Measurements from ENCODE around the gene CYB5R3.

Gene CYB5R3

GRCh38 chr22:42644422-42645340 is 4.5 kb downstream of the CYB5R3 start:
- peaks cover 2% of the 10 kb centered on the region for H3K36me3 Mint-ChIP-seq (ENCODE audit: low read depth)
- no peaks in the 10 kb centered on the region for H3K27me3 Mint-ChIP-seq (ENCODE audit: low read depth)
- no peak overlapping the region for H3K4me3 Mint-ChIP-seq
- H3K27ac Mint-ChIP-seq: no peak overlapping the region
- H3K9me3 Mint-ChIP-seq: no peaks in the 10 kb centered on the region
- peaks cover 9% of the 10 kb centered on the region for H3K4me1 Mint-ChIP-seq (ENCODE audit: low read depth)

DNA sequence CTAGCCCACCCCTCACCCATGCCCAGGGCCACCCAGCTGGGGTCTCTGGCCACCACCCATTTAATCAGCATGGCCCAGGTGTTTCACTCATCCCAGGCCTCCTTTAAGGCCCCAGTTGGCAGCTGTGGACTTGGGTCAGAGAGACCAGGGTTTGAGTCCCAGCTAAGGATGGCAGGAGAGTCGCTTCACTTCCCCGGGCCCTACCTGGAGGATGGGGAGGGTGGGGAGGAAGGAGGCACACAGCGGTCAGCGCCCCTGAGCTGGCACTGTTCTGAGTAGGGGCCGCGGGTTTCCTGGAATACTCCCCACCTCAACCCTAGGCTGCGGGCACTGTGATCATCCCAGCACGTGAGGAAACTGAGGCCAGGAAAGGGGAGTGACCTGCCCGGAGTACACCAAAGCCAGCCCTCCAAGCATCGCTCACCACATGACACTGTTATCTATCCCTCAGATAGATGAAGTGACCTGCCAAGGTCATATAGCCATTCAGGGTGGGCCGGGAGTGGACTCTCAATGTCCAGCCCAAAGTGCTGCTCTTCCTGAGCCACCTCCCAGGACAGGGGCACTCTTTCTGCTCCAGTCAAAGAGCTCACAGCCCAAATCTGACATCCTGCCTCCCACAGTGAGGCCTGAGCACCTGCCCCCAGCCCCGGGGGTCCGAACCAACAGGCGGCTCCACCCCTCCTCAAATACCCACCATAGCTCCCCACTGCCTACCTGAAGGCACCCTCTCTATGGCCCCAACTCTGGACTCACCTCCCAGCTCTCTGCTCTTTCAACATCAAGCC is 5.4 kb downstream of the CYB5R3 start:
- H3K27ac Mint-ChIP-seq: no peak overlapping the region
- H3K27me3 Mint-ChIP-seq (ENCODE audit: low read depth): no peaks in the 10 kb centered on the region
- no peaks in the 10 kb centered on the region for H3K9me3 Mint-ChIP-seq
- H3K4me1 Mint-ChIP-seq (ENCODE audit: low read depth): peaks cover 9% of the 10 kb centered on the region
- no peak overlapping the region for H3K4me3 Mint-ChIP-seq
- H3K36me3 Mint-ChIP-seq (ENCODE audit: low read depth): peaks cover 2% of the 10 kb centered on the region

- Mint-ChIP-seq H3K27me3 (ENCODE audit: low read depth) (no peaks in the 10 kb centered on the region), H3K27ac (no peak overlapping the region), H3K36me3 (ENCODE audit: low read depth) (peaks cover 2% of the 10 kb centered on the region), H3K4me3 (no peak overlapping the region), H3K9me3 (no peaks in the 10 kb centered on the region), H3K4me1 (ENCODE audit: low read depth) (peaks cover 7% of the 10 kb centered on the region)
These were observed 6.2 kb downstream of the CYB5R3 start for GRCh38 chr22:42642806-42643633.

GRCh38 chr22:42641801-42642413 is 7.3 kb downstream of the CYB5R3 start:
- H3K36me3 Mint-ChIP-seq (ENCODE audit: low read depth): peaks cover 2% of the 10 kb centered on the region
- H3K9me3 Mint-ChIP-seq: no peaks in the 10 kb centered on the region
- no peak overlapping the region for H3K4me3 Mint-ChIP-seq
- H3K27me3 Mint-ChIP-seq (ENCODE audit: low read depth): no peaks in the 10 kb centered on the region
- H3K27ac Mint-ChIP-seq: no peak overlapping the region
- peaks cover 4% of the 10 kb centered on the region for H3K4me1 Mint-ChIP-seq (ENCODE audit: low read depth)

GRCh38 chr22:42639541-42640241 is 9.5 kb downstream of the CYB5R3 start:
- Mint-ChIP-seq H3K27me3 (ENCODE audit: low read depth) (no peaks in the 10 kb centered on the region), H3K27ac (no peak overlapping the region), H3K36me3 (ENCODE audit: low read depth) (peaks cover 2% of the 10 kb centered on the region), H3K4me3 (no peak overlapping the region), H3K4me1 (ENCODE audit: low read depth) (peaks cover 4% of the 10 kb centered on the region), H3K9me3 (no peaks in the 10 kb centered on the region)

GRCh38 chr22:42637555-42637954 is 11.6 kb downstream of the CYB5R3 start:
- Mint-ChIP-seq H3K27me3 (ENCODE audit: low read depth) (no peaks in the 10 kb centered on the region), H3K4me1 (ENCODE audit: low read depth) (no peaks in the 10 kb centered on the region), H3K4me3 (no peak overlapping the region), H3K27ac (no peak overlapping the region), H3K36me3 (ENCODE audit: low read depth) (peaks cover 2% of the 10 kb centered on the region), H3K9me3 (no peaks in the 10 kb centered on the region)

- Mint-ChIP-seq H3K4me1 (ENCODE audit: low read depth) (no peaks in the 10 kb centered on the region), H3K27me3 (ENCODE audit: low read depth) (no peaks in the 10 kb centered on the region), H3K9me3 (no peaks in the 10 kb centered on the region), H3K27ac (no peak overlapping the region), H3K36me3 (ENCODE audit: low read depth) (peaks cover 2% of the 10 kb centered on the region), H3K4me3 (no peak overlapping the region)
These were observed 12.7 kb downstream of the CYB5R3 start for GRCh38 chr22:42636506-42636905.

GRCh38 chr22:42635531-42635930 is 13.7 kb downstream of the CYB5R3 start:
- H3K27me3 Mint-ChIP-seq (ENCODE audit: low read depth): no peaks in the 10 kb centered on the region
- no peaks in the 10 kb centered on the region for H3K4me1 Mint-ChIP-seq (ENCODE audit: low read depth)
- H3K9me3 Mint-ChIP-seq: no peaks in the 10 kb centered on the region
- no peak overlapping the region for H3K27ac Mint-ChIP-seq
- H3K4me3 Mint-ChIP-seq: no peak overlapping the region
- H3K36me3 Mint-ChIP-seq (ENCODE audit: low read depth): peaks cover 2% of the 10 kb centered on the region

DNA sequence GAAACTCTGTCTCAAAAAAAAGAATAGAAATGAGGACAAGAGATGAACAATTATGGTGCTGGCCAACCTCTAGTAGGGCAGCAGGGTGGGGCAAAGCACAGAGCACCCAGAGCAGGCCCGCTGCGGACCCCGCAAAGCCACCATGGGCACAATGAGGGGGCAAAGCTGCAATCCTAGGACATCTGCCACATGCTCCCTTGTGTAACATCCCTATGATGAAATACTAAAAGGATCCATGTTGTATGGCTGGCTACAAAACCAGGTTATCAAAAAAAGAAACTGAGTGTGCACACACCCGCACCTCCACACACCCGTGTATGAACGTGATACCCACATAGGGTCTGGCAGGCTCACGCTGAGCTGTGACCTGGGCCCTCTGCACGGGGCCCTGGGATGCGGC is 16.2 kb downstream of the CYB5R3 start:
- H3K27me3 Mint-ChIP-seq (ENCODE audit: low read depth): no peaks in the 10 kb centered on the region
- no peak overlapping the region for H3K4me3 Mint-ChIP-seq
- H3K27ac Mint-ChIP-seq: no peak overlapping the region
- no peaks in the 10 kb centered on the region for H3K9me3 Mint-ChIP-seq
- peaks cover 6% of the 10 kb centered on the region for H3K36me3 Mint-ChIP-seq (ENCODE audit: low read depth)
- H3K4me1 Mint-ChIP-seq (ENCODE audit: low read depth): no peaks in the 10 kb centered on the region

- H3K4me3 Mint-ChIP-seq: no peak overlapping the region
- no peak overlapping the region for H3K27ac Mint-ChIP-seq
- no peaks in the 10 kb centered on the region for H3K4me1 Mint-ChIP-seq (ENCODE audit: low read depth)
- H3K9me3 Mint-ChIP-seq: no peaks in the 10 kb centered on the region
- H3K27me3 Mint-ChIP-seq (ENCODE audit: low read depth): no peaks in the 10 kb centered on the region
- H3K36me3 Mint-ChIP-seq (ENCODE audit: low read depth): peaks cover 4% of the 10 kb centered on the region
These were observed 17.1 kb downstream of the CYB5R3 start for GRCh38 chr22:42632096-42632495.

- Mint-ChIP-seq H3K27ac (no peak overlapping the region), H3K4me1 (ENCODE audit: low read depth) (no peaks in the 10 kb centered on the region)
These were observed 18.1 kb downstream of the CYB5R3 start for GRCh38 chr22:42630901-42631602.

GRCh38 chr22:42630211-42630610 is 19.0 kb downstream of the CYB5R3 start:
- H3K27me3 Mint-ChIP-seq (ENCODE audit: low read depth): no peaks in the 10 kb centered on the region

More at GRCh38 chr22:42630901-42631602, 18.1 kb downstream of the CYB5R3 start:
- Mint-ChIP-seq H3K36me3 (ENCODE audit: low read depth) (peaks cover 4% of the 10 kb centered on the region), H3K27me3 (ENCODE audit: low read depth) (no peaks in the 10 kb centered on the region), H3K9me3 (no peaks in the 10 kb centered on the region), H3K4me3 (no peak overlapping the region)

DNA sequence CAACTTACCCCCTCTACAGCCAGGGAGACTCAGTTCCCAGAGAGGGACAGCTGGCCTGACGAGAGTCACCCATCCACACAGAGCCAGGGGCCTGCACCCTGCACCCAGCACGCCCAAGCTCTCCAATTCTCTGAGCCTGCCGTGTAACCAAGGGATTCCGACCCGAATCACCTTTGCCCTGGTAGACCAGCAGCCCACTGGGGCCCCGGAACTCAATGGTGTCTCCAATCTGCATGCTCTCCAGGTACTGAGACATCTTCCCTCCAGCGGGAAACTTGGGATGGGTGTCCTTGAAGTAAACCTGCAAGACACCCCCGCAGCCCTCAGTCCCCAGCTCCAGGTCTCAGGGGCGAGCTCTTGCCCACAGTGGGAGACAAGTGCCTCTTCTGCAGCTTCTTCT is 21.2 kb downstream of the CYB5R3 start:
- no peak overlapping the region for H3K4me3 Mint-ChIP-seq
- peaks cover 8% of the 10 kb centered on the region for H3K36me3 Mint-ChIP-seq (ENCODE audit: low read depth)
- no peaks in the 10 kb centered on the region for H3K9me3 Mint-ChIP-seq
- no peak overlapping the region for H3K27ac Mint-ChIP-seq
- no peaks in the 10 kb centered on the region for H3K4me1 Mint-ChIP-seq (ENCODE audit: low read depth)
- H3K27me3 Mint-ChIP-seq (ENCODE audit: low read depth): no peaks in the 10 kb centered on the region

More at GRCh38 chr22:42630211-42630610, 19.0 kb downstream of the CYB5R3 start:
- Mint-ChIP-seq H3K4me3 (no peak overlapping the region), H3K27ac (no peak overlapping the region), H3K4me1 (ENCODE audit: low read depth) (no peaks in the 10 kb centered on the region), H3K9me3 (no peaks in the 10 kb centered on the region), H3K36me3 (ENCODE audit: low read depth) (peaks cover 8% of the 10 kb centered on the region)

All from T-helper 1 cell treated with Interleukin-12 subunit alpha and Interleukin-12 subunit beta and Interleukin-4 antibody, amounts not matched to agents 30 μg/mL and 1 μg/mL, for 36 hours (primary cell).